Loucy (cell line): ENCODE measurements around the gene KCNT2.

ENCODE experiments used
- EZH2phosphoT487 ChIP-seq: fragments of 200-600 bp; IDR thresholded peaks from 2 replicates; pipeline ENCODE4 v1.6.1; 2018; ENCODE audit warnings: antibody characterized with exemption, mild to moderate bottlenecking, moderate library complexity, borderline replicate concordance
- TF ChIP-seq, protein P1 (sequence below): fragments of 200-600 bp; sonication (generic); conservative IDR thresholded peaks from 2 replicates; pipeline ENCODE4 v1.5.1; 2014; ENCODE audit warnings: mild to moderate bottlenecking, antibody characterized with exemption, low read length

DNA sequence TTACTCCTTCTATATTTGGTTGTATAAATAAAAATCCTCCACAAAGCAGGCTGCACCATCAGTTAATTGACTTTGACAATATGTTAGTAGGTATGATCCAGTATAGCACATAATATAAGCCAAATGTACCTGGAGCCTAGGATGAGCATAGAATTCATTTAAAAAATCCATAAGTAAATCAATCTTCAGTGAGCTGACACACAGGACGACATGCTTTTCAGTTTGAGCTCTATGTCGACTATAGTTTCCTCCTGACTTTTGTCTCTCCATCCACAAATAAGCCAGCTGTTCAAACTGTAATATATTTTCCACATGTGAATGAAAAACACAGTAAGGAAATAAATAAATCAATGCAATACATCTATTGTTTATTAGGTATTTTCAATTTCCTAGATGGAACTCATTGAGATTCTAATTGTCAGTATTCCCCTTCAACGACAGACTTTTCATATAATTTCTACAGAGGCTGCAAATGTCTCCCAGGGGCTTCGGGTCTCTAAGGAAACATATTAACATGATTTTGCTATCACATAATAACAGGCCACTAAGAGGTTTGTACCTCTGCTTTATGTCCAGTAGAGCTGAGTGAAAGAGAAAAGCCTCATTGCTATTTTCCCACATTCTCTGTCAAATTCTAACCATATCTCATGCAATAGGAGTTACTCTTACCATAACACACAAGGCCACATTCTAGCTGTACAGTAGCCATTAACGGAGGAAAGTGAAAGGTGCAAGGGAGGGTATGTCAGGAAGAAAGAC lies 180.1 kb downstream of the KCNT2 start:
- TF ChIP-seq, protein P1, sequence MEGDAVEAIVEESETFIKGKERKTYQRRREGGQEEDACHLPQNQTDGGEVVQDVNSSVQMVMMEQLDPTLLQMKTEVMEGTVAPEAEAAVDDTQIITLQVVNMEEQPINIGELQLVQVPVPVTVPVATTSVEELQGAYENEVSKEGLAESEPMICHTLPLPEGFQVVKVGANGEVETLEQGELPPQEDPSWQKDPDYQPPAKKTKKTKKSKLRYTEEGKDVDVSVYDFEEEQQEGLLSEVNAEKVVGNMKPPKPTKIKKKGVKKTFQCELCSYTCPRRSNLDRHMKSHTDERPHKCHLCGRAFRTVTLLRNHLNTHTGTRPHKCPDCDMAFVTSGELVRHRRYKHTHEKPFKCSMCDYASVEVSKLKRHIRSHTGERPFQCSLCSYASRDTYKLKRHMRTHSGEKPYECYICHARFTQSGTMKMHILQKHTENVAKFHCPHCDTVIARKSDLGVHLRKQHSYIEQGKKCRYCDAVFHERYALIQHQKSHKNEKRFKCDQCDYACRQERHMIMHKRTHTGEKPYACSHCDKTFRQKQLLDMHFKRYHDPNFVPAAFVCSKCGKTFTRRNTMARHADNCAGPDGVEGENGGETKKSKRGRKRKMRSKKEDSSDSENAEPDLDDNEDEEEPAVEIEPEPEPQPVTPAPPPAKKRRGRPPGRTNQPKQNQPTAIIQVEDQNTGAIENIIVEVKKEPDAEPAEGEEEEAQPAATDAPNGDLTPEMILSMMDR, result no peak
- TF ChIP-seq EZH2phosphoT487, result no peak
